Right lung (tissue), 5 donors: ENCODE data around the gene DDAH2. TPM values are rescaled to one million over a fixed set of nuclear protein-coding genes. Genes with fewer than 3 reads are reported as not detected.

Experiments
- DNase-seq, 2 donors: peaks; one replicate each; pipeline ENCODE4 v3.0.0-alpha.2; 2013
- polyA plus RNA-seq, 5 donors: library from polyadenylated mRNA; unstranded; fragments of 120-200 nt; gene quantifications; one replicate each; pipeline versions ENCODE4 v1.2.1 to v1.2.3, GENCODE V29; 2013; ENCODE audit warnings: inconsistent platforms in 1 of 5, low replicate concordance in 1 of 5; ENCODE audit not compliant: insufficient read length in 5 of 5, insufficient read depth in 1 of 5

Gene DDAH2
- polyA plus RNA-seq, 5 donors = 137 to 213 (median 159) TPM

DNA sequence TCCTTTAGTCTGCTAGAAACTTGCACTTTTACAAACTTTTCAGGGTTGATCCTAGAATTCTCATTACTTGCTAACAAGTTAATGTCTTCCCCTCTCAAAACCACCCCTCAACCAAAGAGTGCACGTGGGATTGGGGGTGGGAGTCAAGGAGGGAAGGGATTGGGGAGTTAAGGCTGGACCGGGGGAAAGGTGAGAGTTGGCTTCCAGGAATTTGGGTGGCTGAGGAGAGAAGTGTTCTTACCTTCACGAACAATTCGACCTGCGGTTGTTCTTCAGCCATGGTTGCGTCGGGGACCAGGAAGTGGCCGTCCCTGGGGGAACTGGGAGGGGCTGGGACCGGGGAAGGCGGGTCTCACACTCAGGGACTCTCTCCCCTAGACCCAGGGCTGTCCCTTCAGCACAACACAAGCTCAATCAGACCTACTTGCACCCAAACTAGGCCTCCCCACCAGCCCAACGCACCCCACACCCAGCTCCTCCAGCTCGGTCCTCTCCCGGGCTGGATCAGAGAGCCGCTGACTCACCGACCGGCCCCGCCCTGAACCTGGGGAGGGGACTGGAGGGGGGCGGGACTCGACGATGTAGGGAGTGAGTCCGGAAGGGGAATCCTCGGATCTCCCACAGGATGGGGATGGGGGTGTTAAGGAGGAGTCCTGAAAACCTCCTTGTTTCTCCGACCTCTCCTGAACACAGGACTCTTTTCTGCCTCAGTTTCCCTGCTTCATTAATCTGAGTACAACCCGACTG lies 7.1 kb upstream of the DDAH2 start, which contains the start of gene CLIC1:
Gene CLIC1, minus strand, starts transcription at position 510 of the 747 bp plus-strand sequence. Its CDS starts 230 bp downstream, at position 280.
- DNase-seq = peak; percentile 75 to 82

DNA sequence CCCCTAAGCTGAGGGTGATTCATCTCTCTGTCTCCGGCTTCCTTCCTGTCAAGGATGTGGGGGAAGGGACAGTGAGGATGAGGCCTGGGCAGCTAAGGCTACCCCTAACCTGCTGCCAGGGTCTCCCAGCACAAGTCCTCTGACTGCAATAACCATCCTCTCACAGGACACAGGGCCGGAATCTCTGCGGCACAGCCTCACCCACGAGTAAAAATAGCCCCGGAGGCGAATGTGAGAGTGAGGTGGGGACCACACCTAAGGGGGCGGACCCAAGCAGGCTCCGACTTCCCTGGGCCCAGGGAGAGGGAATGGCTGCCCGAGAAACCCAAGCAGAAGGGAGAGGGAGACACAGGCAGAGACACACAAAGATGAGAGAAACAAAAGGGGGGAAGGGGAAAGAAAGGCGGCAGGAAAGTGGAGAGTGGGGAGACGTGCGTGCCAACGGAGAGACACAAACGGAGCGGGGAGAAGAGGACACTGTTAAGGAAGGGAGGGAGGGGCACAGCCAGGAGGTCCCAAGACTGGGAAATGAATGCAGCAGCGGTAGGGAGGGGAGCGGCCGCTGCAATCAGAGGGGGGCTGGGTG lies 5.8 kb upstream of the DDAH2 start:
- peak in 1 of 2 donors; percentile 42 for DNase-seq

DNA sequence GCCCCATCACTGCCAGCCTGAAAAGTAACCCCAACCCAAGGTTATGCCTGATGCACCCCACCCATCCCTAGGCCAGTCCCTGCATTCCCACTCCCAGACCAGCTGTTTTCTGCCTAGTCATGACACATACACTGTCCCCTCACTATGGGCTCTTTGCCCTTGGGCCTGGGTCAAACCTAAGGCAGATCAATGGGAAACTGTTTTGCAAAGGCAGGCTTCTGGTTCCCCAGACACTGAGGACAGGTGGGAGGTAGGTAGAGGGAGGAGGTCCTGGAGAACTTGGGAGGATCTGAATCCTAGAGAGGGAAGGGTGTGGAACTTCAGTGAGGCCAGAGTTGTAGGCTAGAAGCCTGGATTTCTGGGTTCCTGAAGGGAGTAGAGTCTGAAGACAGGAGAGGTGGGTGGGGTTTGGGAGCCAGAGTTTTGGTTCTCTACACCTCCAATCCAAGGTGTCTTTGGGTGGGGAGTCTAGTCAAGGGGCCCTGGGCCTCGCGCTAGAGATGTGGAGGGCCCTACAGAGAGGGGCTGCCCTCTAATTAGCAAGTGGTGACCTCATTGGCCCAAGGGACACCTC lies 5.2 kb upstream of the DDAH2 start:
- no peak for DNase-seq

DNA sequence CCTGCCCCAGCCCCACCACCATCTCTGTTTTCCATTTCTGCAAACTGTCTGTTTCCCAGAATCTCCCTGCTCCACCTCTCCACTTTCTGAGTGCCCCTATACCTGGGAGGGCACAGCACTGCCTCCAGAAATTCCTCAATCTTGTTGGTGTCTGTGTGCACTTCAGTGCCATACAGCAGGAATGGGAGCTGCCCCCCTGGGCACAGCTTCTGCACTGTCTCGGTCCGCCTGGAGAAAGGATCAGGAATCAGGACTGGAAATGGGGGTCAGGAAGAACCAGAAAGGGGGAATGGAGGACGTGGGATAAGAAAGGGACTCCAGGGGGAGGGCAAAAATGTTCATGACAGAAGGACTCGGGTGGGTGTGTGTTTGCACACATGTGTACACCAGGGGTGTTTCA lies 4.6 kb upstream of the DDAH2 start:
- DNase-seq = no peak

DNA sequence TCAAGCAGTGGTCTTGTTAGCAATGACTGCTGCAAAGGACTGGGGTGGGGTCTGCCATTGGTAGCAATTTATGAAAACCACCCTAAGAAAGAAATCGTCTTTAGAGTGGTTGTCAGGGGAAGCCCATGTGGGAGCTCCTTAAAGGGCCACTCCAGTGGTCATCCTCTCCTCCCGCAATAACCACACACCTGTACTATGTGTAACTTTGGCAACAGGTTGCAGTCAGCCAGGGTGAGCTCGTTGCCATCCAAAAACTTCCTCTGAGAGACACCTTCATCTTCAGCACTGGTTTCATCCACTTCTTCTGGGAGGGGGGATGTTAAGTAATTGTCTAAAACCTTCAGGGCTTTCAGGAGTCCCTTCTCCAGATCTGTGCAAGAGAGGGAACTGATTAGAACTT lies 2.9 kb upstream of the DDAH2 start:
- DNase-seq = no peak

DNA sequence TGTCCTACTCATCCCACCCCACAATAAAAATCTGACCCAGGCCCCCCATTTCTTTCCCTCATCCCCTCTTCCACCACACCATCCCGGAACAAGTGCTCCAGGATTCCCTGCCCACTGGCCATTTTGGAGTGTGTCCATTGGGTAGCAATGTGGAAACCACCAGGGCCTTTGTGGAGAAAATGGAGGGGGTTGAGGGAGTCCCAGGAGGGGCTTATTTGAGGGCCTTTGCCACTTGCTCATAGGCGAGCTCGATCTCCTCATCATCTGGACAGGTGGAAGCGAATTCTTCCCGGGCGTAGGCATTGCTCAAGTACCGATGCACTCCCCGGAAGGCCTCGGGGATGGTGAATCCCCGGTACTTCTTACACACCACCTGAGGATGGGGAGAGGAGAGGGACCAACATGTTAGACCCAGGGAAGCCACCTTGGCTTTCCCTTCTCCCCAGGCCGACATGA lies 1.6 kb upstream of the DDAH2 start:
- no peak for DNase-seq

DNA sequence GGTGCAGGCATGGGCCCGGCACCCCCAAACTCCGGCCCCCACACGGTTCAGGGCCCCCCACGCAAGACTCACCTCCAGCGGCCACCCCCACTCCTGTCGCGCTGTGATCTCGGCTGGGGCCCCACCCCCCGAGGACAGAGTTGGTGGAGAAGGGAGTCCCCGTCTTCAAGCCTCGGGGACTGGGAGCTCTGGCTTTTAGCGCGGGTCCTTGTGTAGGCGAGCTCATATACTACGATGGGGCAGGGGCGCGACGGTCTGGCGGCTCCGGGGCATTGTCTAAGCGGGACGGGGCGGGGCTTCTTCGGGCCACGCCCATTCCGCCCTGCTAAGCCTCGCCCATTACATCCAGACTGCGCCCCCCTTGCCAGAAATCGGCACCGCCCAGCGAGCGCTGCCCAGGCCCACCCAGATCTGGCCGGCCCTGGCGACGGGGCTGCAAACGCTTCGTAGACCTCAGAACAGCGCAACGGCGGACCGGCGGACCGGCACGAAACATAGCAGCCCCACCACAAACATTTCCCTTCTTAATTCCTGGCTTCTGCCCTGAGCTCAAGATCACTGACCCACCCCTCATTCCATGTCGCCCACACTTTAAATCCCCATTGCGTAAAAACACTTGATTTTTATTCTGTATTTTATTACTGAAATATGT lies 1.0 kb upstream of the DDAH2 start:
- peak; percentile 96 for DNase-seq

DNA sequence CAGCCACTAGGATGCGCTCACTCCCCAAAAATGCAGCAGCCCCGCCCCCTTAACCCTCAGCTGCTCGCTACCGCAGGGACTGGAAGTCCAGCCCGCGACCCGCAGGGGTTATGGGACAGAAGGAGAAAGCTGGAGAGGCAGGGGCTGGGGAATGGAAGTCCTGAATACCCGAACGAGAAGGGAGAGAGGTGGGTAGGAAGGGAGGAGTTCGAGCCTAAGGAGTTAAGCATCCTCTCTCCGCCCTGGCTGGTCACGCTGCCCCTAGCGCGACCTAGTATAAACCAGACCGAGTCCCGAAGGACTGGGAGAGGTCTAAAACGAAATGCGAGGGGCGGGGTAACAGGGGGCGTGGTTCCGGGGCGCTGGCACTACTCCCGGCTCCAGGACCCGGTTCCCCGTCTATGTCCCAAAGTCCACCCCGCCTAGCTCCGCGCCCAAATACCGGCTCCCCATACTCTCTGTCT lies 448 bp upstream of the DDAH2 start:
- peak; percentile 92 to 94 for DNase-seq

DNA sequence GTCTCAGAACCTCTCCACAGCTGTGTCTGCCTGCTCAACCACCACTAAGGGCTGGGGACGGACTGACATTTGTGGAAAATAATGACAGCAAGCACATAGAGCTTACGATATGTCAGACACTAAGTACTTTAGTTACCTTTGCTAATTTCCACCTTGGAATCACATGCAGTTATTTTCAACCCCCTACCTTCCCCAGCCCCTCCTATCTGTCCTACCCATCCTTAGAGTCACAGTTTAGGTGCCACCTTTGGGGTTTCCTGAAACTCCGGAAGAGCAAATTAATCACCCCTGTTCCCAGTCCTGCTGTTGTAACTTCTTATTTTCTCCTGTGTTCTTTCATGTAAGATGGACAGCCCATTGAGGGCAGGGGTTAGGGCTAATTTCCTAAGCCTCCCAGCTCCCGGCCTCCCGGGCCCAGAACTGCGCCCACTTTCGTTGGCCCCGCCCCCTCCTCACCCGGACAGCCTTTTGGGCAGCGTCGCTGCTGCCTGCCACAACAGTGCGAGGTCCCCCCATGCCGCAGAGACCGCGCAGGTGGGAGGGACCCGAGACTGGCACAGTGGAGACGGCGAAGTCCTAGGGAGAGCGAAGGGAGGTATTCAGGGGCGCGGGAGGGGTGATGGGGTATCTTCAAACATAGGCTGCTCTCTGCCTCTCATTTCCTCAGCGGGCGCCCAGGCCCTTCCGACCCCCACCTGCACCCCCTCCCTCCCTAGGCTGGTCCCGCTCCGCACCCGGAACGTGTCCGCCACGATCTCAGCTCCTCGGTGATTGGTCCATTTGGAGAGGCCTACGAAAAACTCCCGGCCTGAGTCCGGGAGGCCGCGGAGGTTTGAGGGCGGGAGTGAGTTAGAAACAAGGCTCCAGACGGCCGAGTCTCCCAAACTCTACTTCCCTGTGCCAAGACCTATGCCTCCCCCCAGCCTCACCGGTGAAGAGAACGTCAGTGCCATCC lies 1.1 kb downstream of the DDAH2 start:
- no peak for DNase-seq

DNA sequence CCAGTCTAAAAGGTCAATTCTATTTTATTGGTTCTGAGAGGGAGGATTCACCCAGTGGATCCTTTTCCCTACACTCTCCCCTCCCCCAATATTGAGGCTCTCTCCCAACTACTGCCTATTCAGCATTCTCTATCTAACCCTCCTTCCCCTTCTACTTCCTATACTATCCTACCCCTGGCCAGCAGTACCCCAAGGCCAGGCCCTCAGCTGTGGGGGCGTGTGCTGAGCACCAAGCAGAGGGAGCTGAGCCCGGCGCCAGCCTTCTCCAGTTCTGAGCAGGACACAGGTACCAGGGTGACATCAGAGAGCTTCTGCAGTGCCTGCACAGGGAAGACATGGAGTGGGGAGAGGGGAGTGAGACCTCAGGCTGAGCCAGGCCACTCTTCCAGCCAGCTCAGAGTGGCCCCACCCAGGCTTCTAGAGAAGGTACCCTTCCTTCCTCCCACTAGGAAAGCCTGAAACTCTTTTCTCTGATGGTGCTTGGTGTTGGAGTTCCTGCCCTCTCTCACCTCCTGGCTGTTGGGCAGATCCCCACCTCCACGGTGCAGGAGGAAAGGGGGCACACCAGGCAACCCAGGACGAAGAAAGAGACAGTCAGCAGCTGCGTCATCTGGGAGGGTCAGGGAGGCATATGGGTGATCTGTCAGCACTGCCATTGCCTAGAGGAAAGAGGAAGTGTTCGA lies 1.9 kb downstream of the DDAH2 start:
- no peak for DNase-seq

DNA sequence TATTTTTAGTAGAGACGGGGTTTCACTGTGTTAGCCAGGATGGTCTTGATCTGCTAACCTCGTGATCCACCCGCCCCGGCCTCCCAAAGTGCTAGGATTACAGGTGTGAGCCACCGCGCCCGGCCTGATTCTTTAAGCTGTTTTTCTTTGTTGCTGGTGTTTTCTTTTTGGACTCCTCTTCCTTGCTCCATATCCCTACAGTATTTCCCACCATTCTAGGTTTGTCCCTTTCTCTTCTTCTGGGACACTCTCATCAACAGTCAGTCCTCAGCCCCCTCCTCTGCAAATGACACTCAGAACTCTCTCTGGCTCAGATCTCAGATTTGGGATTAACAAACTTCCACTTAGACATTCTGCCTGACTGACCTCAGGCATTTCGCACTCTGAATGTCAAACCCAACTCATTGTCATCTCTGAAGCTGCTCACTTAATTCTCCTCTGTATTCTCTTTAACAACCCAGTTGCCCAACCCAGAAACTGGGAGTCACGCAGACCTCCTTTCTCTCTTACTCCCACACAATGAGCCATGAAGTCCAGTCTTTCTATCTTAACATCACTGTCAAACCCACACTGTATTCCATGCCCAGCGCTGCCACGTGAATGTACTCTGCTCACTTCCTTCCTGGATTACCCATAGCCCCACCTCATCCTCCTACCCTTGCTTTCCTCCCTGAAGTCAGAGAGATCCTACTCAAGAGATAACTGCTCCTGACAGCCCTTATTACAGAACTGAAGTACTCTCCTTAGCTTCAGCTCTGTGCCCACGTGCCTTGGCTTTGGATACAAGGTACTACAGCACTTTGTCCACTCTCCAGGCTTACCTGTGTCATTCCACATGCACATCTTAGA lies 3.4 kb downstream of the DDAH2 start:
- no peak for DNase-seq

DNA sequence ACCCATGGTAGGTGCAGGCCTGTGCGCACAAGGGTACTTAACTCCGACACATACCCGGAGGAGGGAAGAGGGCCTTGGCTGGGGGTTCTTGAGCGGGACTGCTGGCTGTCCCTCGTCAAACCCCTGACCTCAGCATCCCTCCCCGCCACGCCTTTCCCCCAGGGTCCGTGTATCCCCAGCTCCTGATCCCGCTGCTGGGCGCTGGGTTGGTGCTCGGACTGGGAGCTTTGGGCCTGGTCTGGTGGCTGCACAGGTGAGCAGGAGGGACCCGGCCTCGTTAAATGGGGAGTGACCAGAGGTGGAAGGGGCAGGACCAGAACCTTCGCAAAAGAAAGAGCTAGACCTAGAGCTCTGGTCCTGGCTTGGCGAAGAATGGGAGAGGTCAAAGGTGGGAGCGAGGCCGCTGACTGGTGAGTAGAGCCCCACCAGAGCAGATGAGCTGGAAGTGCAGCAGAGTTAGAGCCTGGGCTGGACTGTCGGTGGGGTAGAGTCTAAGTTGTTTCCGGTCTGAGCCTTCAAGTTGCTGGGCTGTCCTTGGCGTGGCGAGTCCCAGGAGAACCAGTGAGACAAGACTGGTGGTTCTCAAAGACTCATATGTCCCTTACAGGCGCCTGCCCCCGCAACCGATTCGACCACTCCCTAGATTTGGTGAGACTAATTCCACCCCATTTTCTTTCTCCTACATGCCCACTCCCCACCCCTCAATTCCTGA lies 5.0 kb downstream of the DDAH2 start:
- DNase-seq = no peak

DNA sequence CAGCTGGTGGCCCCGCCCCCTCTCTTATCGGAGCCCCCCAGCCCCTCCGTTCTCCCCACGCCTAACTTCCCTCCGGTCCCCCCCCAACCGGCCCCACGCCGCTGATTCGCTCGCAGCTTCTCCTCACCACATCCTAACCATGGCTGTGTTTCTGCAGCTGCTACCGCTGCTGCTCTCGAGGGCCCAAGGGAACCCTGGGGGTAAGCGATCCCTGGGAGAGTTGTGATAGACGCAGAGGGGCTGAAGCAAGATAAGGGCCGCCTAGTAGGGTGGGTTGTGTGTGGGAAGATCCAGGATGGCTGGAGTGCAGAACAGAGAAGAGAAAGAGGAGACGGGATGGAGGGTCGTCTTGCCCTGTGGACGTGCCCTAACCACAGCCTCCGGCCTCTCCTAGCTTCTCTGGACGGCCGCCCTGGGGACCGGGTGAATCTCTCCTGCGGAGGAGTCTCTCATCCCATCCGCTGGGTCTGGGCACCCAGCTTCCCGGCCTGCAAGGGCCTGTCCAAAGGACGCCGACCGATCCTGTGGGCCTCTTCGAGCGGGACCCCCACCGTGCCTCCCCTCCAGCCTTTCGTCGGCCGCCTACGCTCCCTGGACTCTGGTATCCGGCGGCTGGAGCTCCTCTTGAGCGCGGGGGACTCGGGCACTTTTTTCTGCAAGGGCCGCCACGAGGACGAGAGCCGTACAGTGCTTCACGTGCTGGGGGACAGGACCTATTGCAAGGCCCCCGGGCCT lies 5.7 kb downstream of the DDAH2 start, which contains the start of gene MPIG6B:
Gene MPIG6B, plus strand, starts transcription at position 129 of the 735 bp plus-strand sequence. Its CDS starts 11 bp downstream, at position 140.
- DNase-seq = no peak

DNA sequence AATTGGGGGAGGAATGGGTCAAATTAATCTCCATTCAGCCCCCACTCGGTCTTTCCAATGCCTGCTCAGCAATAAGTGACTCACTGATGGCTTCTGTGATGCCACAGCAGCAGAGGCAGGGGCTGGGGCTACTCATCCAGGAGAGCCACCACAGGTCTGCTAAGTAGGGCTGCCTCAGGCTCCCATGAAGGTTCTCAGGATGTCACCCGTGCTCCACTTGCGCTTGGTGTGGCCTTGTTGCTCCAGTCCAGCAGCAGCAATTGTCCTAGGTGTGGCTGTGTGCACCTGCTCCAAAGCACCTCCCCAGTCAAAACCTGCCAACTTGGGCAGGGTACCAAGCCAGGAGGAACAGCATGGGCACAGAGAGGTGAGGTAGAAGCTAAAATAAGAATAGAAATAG lies 6.9 kb downstream of the DDAH2 start:
- DNase-seq = no peak

DNA sequence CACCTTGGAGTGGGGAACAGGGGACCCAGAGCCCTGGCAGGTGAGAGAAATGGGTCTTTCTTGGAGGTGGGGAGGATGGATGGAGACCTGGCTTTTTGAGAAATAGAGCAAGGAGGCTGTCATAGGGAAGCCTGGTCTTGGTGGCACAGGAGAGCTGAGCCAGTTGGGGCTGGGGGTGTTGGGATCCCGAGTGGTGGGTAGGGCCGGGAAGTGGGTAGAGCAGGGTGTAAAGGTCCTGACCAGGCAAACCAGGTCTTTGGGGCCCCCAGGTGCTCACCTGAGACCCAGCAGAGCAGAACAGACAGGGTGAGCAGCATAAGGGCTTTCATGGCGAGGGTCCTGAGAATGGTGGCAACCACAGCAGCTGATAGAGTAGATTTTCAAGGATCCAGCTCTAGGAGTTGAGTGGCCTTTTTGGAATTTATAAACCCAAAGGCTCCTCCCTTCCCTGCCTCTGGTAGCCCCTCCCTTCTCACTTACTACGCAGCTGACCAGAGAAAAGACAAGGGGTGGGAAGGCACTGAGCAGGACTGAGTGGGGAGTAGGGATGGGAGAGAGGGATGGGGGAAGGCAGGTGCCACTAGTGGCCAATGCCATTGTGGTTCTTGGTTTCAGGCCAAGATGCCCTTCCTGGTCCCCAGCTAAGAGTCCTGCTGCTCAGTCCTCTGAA lies 7.6 kb downstream of the DDAH2 start, which contains the start of gene LY6G6C:
Gene LY6G6C, minus strand, starts transcription at position 396 of the 670 bp plus-strand sequence. Its CDS starts 67 bp downstream, at position 329.
- no peak for DNase-seq

DNA sequence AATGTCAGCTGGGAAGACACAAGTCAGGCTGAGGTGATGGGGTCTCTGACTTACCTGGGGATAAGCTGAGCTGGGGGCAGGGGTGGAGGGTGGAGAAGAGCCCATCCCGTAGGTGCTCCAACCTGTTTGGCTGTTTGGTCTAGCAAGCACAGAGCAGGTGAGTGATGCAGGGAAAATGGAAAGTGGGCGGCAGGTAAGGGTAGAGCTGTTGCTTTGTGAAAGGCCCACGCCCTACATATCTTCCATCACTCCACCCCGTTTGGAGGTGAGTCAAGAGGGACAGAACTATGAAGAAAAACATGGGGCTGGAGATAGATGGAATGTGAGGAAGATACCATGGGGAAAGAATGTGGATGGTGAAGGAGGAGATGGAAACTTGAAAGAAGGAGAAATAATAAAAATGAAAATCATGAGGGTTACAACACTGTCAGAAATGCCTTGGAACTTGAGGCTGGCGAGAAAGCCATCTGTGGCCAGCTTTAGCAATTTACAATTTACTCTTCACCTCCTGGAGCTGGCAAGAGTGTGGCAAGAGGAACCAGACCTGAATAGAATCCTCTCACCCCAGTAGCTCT lies 8.8 kb downstream of the DDAH2 start:
- no peak for DNase-seq

DNA sequence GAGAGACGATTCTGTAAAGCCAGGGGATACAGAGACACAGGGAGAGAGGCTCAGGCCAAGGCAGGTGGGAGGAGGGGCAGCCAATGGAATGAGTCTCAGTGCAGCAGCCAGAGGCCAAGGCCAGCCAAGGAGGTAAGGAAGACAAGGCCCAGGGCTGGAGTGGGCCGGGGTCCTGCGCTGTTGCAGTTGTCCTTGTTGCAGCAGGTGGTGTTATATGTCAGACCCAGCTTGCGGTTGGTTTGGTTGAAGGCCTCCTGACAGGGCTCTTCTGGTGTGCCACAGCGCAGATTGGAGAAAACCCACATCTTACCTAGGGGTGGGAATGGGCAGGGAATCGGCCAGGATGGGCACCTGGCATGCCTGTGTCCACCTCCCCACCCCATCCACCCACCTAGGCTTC lies 10.1 kb downstream of the DDAH2 start:
- DNase-seq = no peak
